PC-9 (cell line): ENCODE results near the gene RIPK4. TPM values are rescaled to one million over a fixed set of nuclear protein-coding genes. Genes with fewer than 3 reads are reported as not detected.

ENCODE experiments used
- BruUV-seq: library from RNA; stranded (reverse); fragments of 400-500 nt; replicated peaks from 2 replicates; lab custom pipeline; 2021; lab: Mats Ljungman, UMichigan
- CTCF ChIA-PET: fragments of 300-600 bp; sonication (Branson Sonifier 250); formaldehyde crosslinking; loops from one replicate; lab custom pipeline; 2022; ENCODE audit warnings: antibody characterized with exemption; lab: Charles Lee
- POLR2A ChIA-PET: fragments of 300-600 bp; sonication (Branson Sonifier 250); formaldehyde crosslinking; loops from one replicate; lab custom pipeline; 2022; ENCODE audit warnings: antibody characterized with exemption; ENCODE audit not compliant: unreplicated experiment; lab: Charles Lee
- DNase-seq, 2 experiments: peaks; one replicate each; pipeline versions ENCODE4 v3.0.0 to v3.0.0-alpha.2; 2015 to 2022; ENCODE audit warnings: mixed read lengths in 1 of 2
- H2AFZ ChIP-seq: fragments of 200-600 bp; sonication (generic); 2 replicates; pipeline ENCODE4 v1.8.1; 2017; ENCODE audit warnings: antibody characterized with exemption
- H3F3A ChIP-seq: fragments of 200-600 bp; sonication (generic); 2 replicates; pipeline ENCODE4 v1.8.1; 2017; ENCODE audit warnings: antibody characterized with exemption, mild to moderate bottlenecking, low read depth; ENCODE audit not compliant: insufficient read depth
- H3K27ac ChIP-seq: fragments of 200-600 bp; sonication (generic); 2 replicates; pipeline ENCODE4 v1.6.1; 2016; ENCODE audit warnings: mixed run types
- H3K27me3 ChIP-seq: fragments of 200-600 bp; sonication (generic); 2 replicates; pipeline ENCODE4 v1.6.1; 2016; ENCODE audit warnings: low read depth, mixed run types; ENCODE audit not compliant: insufficient read depth
- H3K36me3 ChIP-seq: fragments of 200-600 bp; sonication (generic); 2 replicates; pipeline ENCODE4 v1.6.1; 2016; ENCODE audit warnings: low read depth, mixed run types
- H3K4me1 ChIP-seq: fragments of 200-600 bp; sonication (generic); replicated peaks from 2 replicates; pipeline ENCODE4 v1.6.1; 2016; ENCODE audit warnings: mixed run types; ENCODE audit not compliant: insufficient read depth
- H3K4me2 ChIP-seq: fragments of 200-600 bp; sonication (generic); 2 replicates; pipeline ENCODE4 v1.6.1; 2017; ENCODE audit warnings: mixed run types
- H3K4me3 ChIP-seq: fragments of 200-600 bp; sonication (generic); 2 replicates; pipeline ENCODE4 v1.6.1; 2016; ENCODE audit warnings: mixed run types
- H3K79me2 ChIP-seq: fragments of 200-600 bp; sonication (generic); 2 replicates; pipeline ENCODE4 v1.6.1; 2017; ENCODE audit warnings: low read depth, mixed run types
- H3K9me2 ChIP-seq: fragments of 200-600 bp; sonication (generic); 2 replicates; pipeline ENCODE4 v1.8.1; 2017; ENCODE audit warnings: mild to moderate bottlenecking; ENCODE audit not compliant: insufficient read depth
- H3K9me3 ChIP-seq: fragments of 200-600 bp; sonication (generic); 2 replicates; pipeline ENCODE4 v1.8.1; 2016; ENCODE audit warnings: low read depth; ENCODE audit not compliant: insufficient read depth
- H4K20me1 ChIP-seq: fragments of 200-600 bp; sonication (generic); 2 replicates; pipeline ENCODE4 v1.8.1; 2017; ENCODE audit not compliant: insufficient read depth
- CTCF ChIP-seq: fragments of 200-600 bp; sonication (generic); conservative IDR thresholded peaks from 2 replicates; pipeline ENCODE4 v1.6.1; 2017; ENCODE audit warnings: mixed run types, antibody characterized with exemption, mild to moderate bottlenecking, moderate library complexity
- EZH2 ChIP-seq: fragments of 200-600 bp; sonication (generic); IDR thresholded peaks from 2 replicates; pipeline ENCODE4 v1.8.0; 2017; ENCODE audit warnings: antibody characterized with exemption, low read depth
- intact Hi-C: fragments of 100-400 bp; cut with micrococcal nuclease; formaldehyde crosslinking; loops from one replicate; pipeline ENCODE4 v1.10.0; 2022; ENCODE audit not compliant: unreplicated experiment
- total RNA-seq: library from RNA; stranded (reverse); gene quantifications from 2 replicates; pipeline ENCODE4 v1.2.3, GENCODE V29; 2021

Gene RIPK4
- total RNA-seq, 1 experiment from 2014 or later: 30.1 TPM

GRCh38 chr21:41726970-41727783, 39.7 kb downstream of the RIPK4 start:
- Histone ChIP-seq H3K4me2 (peak overlapping the region; percentile 66), H3K27ac (peak overlapping the region; percentile 93), H3F3A (peaks cover 35% of the 10 kb centered on the region), H3K4me3 (peak overlapping the region; percentile 27; the same call in 1 of the 2 replicates), H3K79me2 (0 out of 2 replicates have a peak, but pooled peaks cover 4% of the 10 kb centered on the region), H3K27me3 (no peaks in the 10 kb centered on the region), H3K36me3 (no peaks in the 10 kb centered on the region), H2AFZ (no peak overlapping the region), H3K4me1 (peaks cover 56% of the 10 kb centered on the region), H3K9me2 (no peaks in the 10 kb centered on the region), H4K20me1 (no peaks in the 10 kb centered on the region), H3K9me3 (no peaks in the 10 kb centered on the region)
- BruUV-seq: TSS peak; percentile 44
- TF ChIP-seq CTCF (peak; percentile 37; the same call in 1 of the 2 replicates), EZH2 (no peak)
- peak; percentile 89 to 93 for DNase-seq
- POLR2A ChIA-PET: interaction anchor here (0.7 kb wide), 1 partner anchor 558 kb away, joined by 4 read pairs; no protein-coding TSS in a partner anchor
- intact Hi-C loops: loop anchor here (1.0 to 2.0 kb wide), 5 partner anchors 20 to 90 kb away; no protein-coding TSS in a partner anchor
- CTCF ChIA-PET: interaction anchor here (0.6 kb wide), 1 partner anchor 59 kb away, joined by 7 read pairs; no protein-coding TSS in a partner anchor

- Histone ChIP-seq H4K20me1 (no peaks in the 10 kb centered on the region), H3K27me3 (no peaks in the 10 kb centered on the region), H3K27ac (peak overlapping the region; percentile 93), H3K4me3 (peak overlapping the region; percentile 27; the same call in 1 of the 2 replicates), H3K9me2 (no peaks in the 10 kb centered on the region), H3K36me3 (no peaks in the 10 kb centered on the region), H3F3A (peaks cover 36% of the 10 kb centered on the region), H3K4me1 (peaks cover 59% of the 10 kb centered on the region), H3K79me2 (0 out of 2 replicates have a peak, but pooled peaks cover 4% of the 10 kb centered on the region), H3K4me2 (peak overlapping the region; percentile 66), H2AFZ (no peak overlapping the region), H3K9me3 (no peaks in the 10 kb centered on the region)
- TF ChIP-seq CTCF (no peak), EZH2 (no peak)
- no TSS peak for BruUV-seq
- intact Hi-C loops: loop anchor here (2.0 kb wide), 2 partner anchors 32 to 60 kb away; no protein-coding TSS in a partner anchor
- ChIA-PET CTCF (interaction anchor here (0.6 kb wide), 1 partner anchor 60 kb away, joined by 7 read pairs; no protein-coding TSS in a partner anchor), POLR2A (no interaction called here)
- DNase-seq: no peak
Observed at GRCh38 chr21:41726630-41726969, 40.3 kb downstream of the RIPK4 start.

- ChIA-PET CTCF (no interaction called here), POLR2A (no interaction called here)
- Histone ChIP-seq H3K4me1 (peaks cover 63% of the 10 kb centered on the region), H2AFZ (no peak overlapping the region), H3K9me2 (no peaks in the 10 kb centered on the region), H3F3A (peaks cover 38% of the 10 kb centered on the region), H3K79me2 (0 out of 2 replicates have a peak, but pooled peaks cover 4% of the 10 kb centered on the region), H3K27me3 (no peaks in the 10 kb centered on the region), H3K27ac (peak overlapping the region; percentile 93), H3K9me3 (no peaks in the 10 kb centered on the region), H4K20me1 (no peaks in the 10 kb centered on the region), H3K4me3 (peak overlapping the region; percentile 27; the same call in 1 of the 2 replicates), H3K36me3 (no peaks in the 10 kb centered on the region), H3K4me2 (peak overlapping the region; percentile 66)
- BruUV-seq: no TSS peak
- TF ChIP-seq EZH2 (no peak), CTCF (no peak)
- intact Hi-C loops: loop anchor here (2.0 kb wide), 2 partner anchors 33 to 61 kb away; no protein-coding TSS in a partner anchor
- no peak for DNase-seq
Observed at GRCh38 chr21:41726058-41726558, 40.7 kb downstream of the RIPK4 start.
